Gastrocnemius medialis (tissue), 4 donors: ENCODE measurements around the gene AFAP1. TPM values are rescaled to one million over a fixed set of nuclear protein-coding genes. Genes with fewer than 3 reads are reported as not detected.
A peak's percentile ranks its signal among the peaks of the same experiment; 100 is the strongest.

Experiments
- ATAC-seq, 2 donors: fragments of 150-250 bp; one replicate each; pipeline ENCODE4 v1.9.1; 2016
- DNase-seq, 2 donors: peaks; one replicate each; pipeline ENCODE4 v3.0.0-alpha.2; 2019
- H3K27ac ChIP-seq, 4 donors: fragments of 200-600 bp; sonication (generic); 1 replicate in 1 of 4; 2 replicates in 3 of 4; pipeline ENCODE4 v1.5.1; 2016 to 2018; ENCODE audit warnings: mild to moderate bottlenecking in 2 of 4, moderate library complexity in 1 of 4
- H3K27me3 ChIP-seq, 3 donors: fragments of 200-600 bp; sonication (generic) in 2 of 3; 1 replicate in 1 of 3; 2 replicates in 2 of 3; pipeline versions ENCODE4 v1.5.1 to v1.6.0; 2016 to 2019; ENCODE audit warnings: mild to moderate bottlenecking in 1 of 3, moderate library complexity in 1 of 3
- H3K36me3 ChIP-seq, 2 donors: fragments of 200-600 bp; sonication (generic) in 1 of 2; one replicate each; pipeline ENCODE4 v1.5.1; 2017 to 2018
- H3K4me1 ChIP-seq, 2 donors: fragments of 200-600 bp; sonication (generic) in 1 of 2; one replicate each; pipeline ENCODE4 v1.5.1; 2016 to 2017; ENCODE audit warnings: mild to moderate bottlenecking in 2 of 2
- H3K4me3 ChIP-seq, 4 donors: fragments of 200-600 bp; sonication (generic) in 3 of 4; 1 replicate in 1 of 4; 2 replicates in 3 of 4; pipeline ENCODE4 v1.5.1; 2016 to 2019; ENCODE audit warnings: mild to moderate bottlenecking in 2 of 4
- H3K9me3 ChIP-seq, 3 donors: fragments of 200-600 bp; sonication (generic) in 2 of 3; 1 replicate in 1 of 3; 2 replicates in 2 of 3; pipeline ENCODE4 v1.5.1; 2016 to 2019
- POLR2A ChIP-seq, 2 donors: fragments of 450-650 bp; IDR thresholded peaks; one replicate each; pipeline ENCODE4 v1.6.1; 2017; ENCODE audit warnings: antibody characterized with exemption in 2 of 2, mild to moderate bottlenecking in 2 of 2, moderate library complexity in 2 of 2
- in situ Hi-C, 4 donors: fragments of 200-750 bp; cut with MboI; loops; one replicate each; pipeline versions ENCODE4 v1.15.0 to v1.8.0; 2017; ENCODE audit warnings: low sequenced_read_pairs in 4 of 4
- intact Hi-C: fragments of 100-400 bp; cut with DNase I; formaldehyde crosslinking; loops from one replicate; pipeline ENCODE4 v1.15.1; 2023; ENCODE audit warnings: low total_unique reads
- total RNA-seq, 4 donors: library from RNA; depleted of rRNA; stranded (reverse); fragments of >200 nt; gene quantifications; one replicate each; pipeline versions ENCODE4 v1.1.0 to v1.2.3, GENCODE V29; 2016
- TF ChIP-seq, protein P1 (sequence below), 5 experiments: fragments of 450-650 bp in 3 of 5; fragments of 200-600 bp in 2 of 5; sonication (generic) in 2 of 5; IDR thresholded peaks in 4 of 5; conservative IDR thresholded peaks in 1 of 5; 1 replicate in 4 of 5; 2 replicates in 1 of 5; pipeline ENCODE4 v1.5.1; 2016 to 2019; ENCODE audit warnings: antibody characterized with exemption in 5 of 5, mild to moderate bottlenecking in 3 of 5, moderate library complexity in 3 of 5

The AFAP1 gene
- total RNA-seq, 4 donors from 2014 or later = 1.5 to 8.6 (median 3.5) TPM

DNA sequence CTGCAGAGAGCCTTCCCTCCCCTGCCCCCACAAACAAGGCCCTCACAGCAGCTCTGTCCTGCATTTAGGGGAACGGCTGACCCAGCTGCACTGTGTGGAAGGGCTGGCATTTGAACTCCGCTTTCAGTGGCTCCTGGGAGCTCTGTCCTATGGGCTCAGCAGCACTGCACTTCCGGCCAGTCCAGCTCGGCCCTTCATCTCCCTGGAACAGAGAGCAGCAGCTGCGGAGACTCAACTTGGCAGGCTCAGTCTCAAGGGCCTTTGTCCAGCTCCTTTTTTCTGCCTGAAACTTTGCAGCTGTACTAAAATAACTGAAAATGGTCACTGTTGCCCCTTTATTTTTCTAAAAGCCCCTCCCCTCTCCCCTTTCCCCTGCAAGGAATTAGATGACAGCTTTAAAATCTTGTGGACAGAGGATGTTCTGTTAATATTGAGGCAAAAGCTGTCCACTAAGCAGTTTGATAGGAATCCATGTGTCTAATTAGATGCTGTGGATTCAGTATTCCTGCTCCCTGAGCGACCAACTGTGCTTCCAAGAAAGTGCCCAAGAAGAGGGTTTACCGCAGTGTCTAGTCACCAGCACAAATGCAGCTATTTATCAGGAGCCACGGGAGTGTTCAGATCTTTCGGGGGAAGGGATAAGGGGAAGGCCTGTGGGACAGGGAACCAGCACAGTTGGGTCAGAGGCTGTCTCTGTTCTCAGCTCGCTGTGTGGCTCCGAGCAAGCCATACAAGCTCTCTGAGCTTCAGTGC is 133.1 kb downstream of the AFAP1 start:
- Histone ChIP-seq H3K4me3 (no peak overlapping the region), H3K27ac (peak overlapping the region; percentile 44 to 81 (median 70)), H3K36me3 (no peaks in the 10 kb centered on the region), H3K27me3 (no peaks in the 10 kb centered on the region), H3K4me1 (peaks cover 34 to 36% of the 10 kb centered on the region in 2 donors), H3K9me3 (no peaks in the 10 kb centered on the region)
- intact Hi-C loops = loop anchor here (2.0 kb wide), 1 partner anchor 24 kb away; no protein-coding TSS in a partner anchor
- no peak for TF ChIP-seq POLR2A (IDR thresholded peaks at IDR 0.05)
- TF ChIP-seq, protein P1, sequence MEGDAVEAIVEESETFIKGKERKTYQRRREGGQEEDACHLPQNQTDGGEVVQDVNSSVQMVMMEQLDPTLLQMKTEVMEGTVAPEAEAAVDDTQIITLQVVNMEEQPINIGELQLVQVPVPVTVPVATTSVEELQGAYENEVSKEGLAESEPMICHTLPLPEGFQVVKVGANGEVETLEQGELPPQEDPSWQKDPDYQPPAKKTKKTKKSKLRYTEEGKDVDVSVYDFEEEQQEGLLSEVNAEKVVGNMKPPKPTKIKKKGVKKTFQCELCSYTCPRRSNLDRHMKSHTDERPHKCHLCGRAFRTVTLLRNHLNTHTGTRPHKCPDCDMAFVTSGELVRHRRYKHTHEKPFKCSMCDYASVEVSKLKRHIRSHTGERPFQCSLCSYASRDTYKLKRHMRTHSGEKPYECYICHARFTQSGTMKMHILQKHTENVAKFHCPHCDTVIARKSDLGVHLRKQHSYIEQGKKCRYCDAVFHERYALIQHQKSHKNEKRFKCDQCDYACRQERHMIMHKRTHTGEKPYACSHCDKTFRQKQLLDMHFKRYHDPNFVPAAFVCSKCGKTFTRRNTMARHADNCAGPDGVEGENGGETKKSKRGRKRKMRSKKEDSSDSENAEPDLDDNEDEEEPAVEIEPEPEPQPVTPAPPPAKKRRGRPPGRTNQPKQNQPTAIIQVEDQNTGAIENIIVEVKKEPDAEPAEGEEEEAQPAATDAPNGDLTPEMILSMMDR (IDR thresholded peaks at IDR 0.05 in 4 of 5, conservative IDR thresholded peaks at IDR 0.05 in 1 of 5) = no peak
- DNase-seq (peak; percentile 35 to 68), ATAC-seq (peak; percentile 30 to 73)
- in situ Hi-C loops = loop anchor here in 3 of 4 donors (10.0 to 25.0 kb wide), 4 partner anchors 118 to 631 kb away; partner anchors contain the start of genes ACOX3 (in 1 of the 3), SH3TC1 (in 1 of the 3) and TRMT44 (in 1 of the 3)

DNA sequence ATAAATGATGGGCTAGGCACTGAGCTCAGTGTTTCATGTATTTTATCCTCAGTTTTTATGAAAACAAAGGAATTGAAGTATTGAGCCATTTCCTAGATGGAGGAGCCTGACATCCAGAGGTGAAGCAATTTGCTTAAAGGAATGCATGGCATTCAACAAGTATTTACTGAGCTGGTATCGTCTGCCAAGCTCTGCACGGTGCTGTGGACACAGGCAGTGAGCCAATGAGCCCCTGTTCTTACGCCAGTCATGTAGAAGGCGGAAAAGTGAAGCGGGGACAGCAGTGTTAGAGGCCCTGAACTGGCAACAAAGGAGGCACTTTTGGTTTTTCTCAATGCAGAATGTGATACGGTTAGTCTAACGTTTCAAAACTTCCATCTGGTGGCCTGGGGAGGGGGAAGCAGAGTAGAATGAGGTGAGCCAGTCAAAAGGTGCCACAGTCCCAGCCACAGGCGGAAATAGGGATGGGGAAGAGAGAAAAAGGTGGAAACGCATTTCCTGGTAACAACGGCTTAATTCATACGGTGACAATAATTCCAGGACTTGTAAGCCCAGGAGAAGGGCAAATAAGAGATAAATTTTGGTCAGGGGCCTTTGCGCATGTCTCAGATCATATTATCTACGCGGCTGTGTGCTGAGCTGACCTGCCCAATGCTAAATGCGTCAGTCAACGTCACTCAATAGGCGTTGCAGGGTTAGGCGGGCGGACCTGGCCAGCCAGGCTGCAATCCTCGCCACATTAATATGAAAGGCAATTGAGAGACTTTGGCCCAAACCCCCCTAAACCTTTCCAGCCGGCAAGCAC is 133.9 kb downstream of the AFAP1 start:
- H3K9me3 ChIP-seq = no peaks in the 10 kb centered on the region
- H3K27ac ChIP-seq = peak overlapping the region; percentile 44 to 81 (median 70)
- peak in 1 of 2 donors; percentile 29 for ATAC-seq
- in situ Hi-C loops = loop anchor here in 3 of 4 donors (10.0 to 25.0 kb wide), 4 partner anchors 119 to 632 kb away; partner anchors contain the start of genes ACOX3 (in 1 of the 3), SH3TC1 (in 1 of the 3) and TRMT44 (in 1 of the 3)
- H3K36me3 ChIP-seq = no peaks in the 10 kb centered on the region
- DNase-seq = peak in 1 of 2 donors; percentile 36
- TF ChIP-seq, protein P1 (IDR thresholded peaks at IDR 0.05 in 4 of 5, conservative IDR thresholded peaks at IDR 0.05 in 1 of 5) = no peak
- TF ChIP-seq POLR2A (IDR thresholded peaks at IDR 0.05) = no peak
- intact Hi-C loops = loop anchor here (2.0 kb wide), 1 partner anchor 25 kb away; no protein-coding TSS in a partner anchor
- H3K4me3 ChIP-seq = no peak overlapping the region
- H3K4me1 ChIP-seq = peaks cover 34 to 36% of the 10 kb centered on the region in 2 donors
- H3K27me3 ChIP-seq = no peaks in the 10 kb centered on the region

DNA sequence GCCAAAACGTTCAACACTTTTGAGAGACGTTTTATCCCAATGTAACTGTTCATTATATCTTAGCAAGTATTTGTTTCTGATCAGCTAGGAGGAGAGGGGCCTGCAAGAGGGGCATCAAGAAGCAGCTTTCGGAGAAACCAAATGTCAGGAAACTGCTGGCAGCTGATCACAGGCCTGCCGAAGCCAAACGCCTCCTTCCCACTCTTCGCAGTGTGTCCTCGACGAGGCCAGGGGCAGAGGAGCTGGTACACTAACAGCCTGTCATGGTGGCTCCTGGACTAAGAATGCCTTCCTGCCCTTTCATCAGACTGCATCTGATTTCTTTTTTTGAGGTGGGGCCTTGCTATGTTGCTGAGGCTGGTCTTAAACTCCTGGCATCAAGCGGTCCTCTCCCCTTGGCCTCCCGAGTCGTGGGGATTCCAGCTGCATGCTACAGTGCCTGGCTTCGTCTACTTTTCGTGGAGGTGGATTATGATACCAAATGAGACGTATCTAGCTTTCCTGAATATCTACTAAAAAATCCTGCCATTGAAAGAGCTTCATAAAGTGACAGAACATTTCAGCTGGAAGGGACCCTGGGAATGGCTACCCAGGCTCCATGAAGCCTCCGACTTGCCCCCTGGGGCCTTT is 134.8 kb downstream of the AFAP1 start:
- Histone ChIP-seq H3K27ac (peak overlapping the region in 1 of 4 donors; percentile 78), H3K27me3 (no peaks in the 10 kb centered on the region), H3K36me3 (peaks cover 0 to 4% of the 10 kb centered on the region in 2 donors), H3K4me3 (no peak overlapping the region), H3K4me1 (peaks cover 34 to 36% of the 10 kb centered on the region in 2 donors), H3K9me3 (no peaks in the 10 kb centered on the region)
- TF ChIP-seq POLR2A (IDR thresholded peaks at IDR 0.05) = no peak
- TF ChIP-seq, protein P1 (IDR thresholded peaks at IDR 0.05 in 4 of 5, conservative IDR thresholded peaks at IDR 0.05 in 1 of 5) = no peak
- DNase-seq (no peak), ATAC-seq (no peak)
- intact Hi-C loops = loop anchor here (1.0 to 5.0 kb wide), 4 partner anchors 39 to 613 kb away; partner anchors contain the start of gene SORCS2
- in situ Hi-C loops = loop anchor here (5.0 to 25.0 kb wide), 7 partner anchors 117 to 632 kb away; partner anchors contain the start of genes ACOX3 (in 1 of the 4), SH3TC1 (in 1 of the 4) and TRMT44 (in 1 of the 4)
